NCI-H1092 (cell line): ENCODE data around the gene FBXL17.

ENCODE experiments used
- DNase-seq: peaks from one replicate; lab custom pipeline; 2025; lab: John Stamatoyannopoulos, UW

The FBXL17 gene

GRCh38 chr5:108084105-108084504 is 297.8 kb downstream of the FBXL17 start:
- no peak for DNase-seq

GRCh38 chr5:108083232-108083631 is 298.7 kb downstream of the FBXL17 start:
- DNase-seq, result no peak

- no peak for DNase-seq
These were observed 300.2 kb downstream of the FBXL17 start for GRCh38 chr5:108081707-108082106.

- no peak for DNase-seq
These were observed 302.1 kb downstream of the FBXL17 start for GRCh38 chr5:108079753-108080152.

GRCh38 chr5:108078882-108079281 is 303.0 kb downstream of the FBXL17 start:
- DNase-seq, result no peak

- no peak for DNase-seq
These were observed 303.6 kb downstream of the FBXL17 start for GRCh38 chr5:108078345-108078744.

- DNase-seq, result no peak
These were observed 307.3 kb downstream of the FBXL17 start for GRCh38 chr5:108074626-108075025.

- DNase-seq, result no peak
These were observed 317.6 kb downstream of the FBXL17 start for GRCh38 chr5:108064302-108064701.

GRCh38 chr5:108061941-108062340 is 320.0 kb downstream of the FBXL17 start:
- no peak for DNase-seq

- DNase-seq, result no peak
These were observed 321.6 kb downstream of the FBXL17 start for GRCh38 chr5:108060340-108060739.

- DNase-seq, result no peak
These were observed 322.6 kb downstream of the FBXL17 start for GRCh38 chr5:108059334-108059733.

- DNase-seq, result no peak
These were observed 327.5 kb downstream of the FBXL17 start for GRCh38 chr5:108054349-108054748.

GRCh38 chr5:108046955-108047670 is 334.8 kb downstream of the FBXL17 start:
- no peak for DNase-seq

GRCh38 chr5:108036482-108036881 is 345.4 kb downstream of the FBXL17 start:
- DNase-seq, result no peak

GRCh38 chr5:108028883-108029282 is 353.0 kb downstream of the FBXL17 start:
- DNase-seq, result no peak

GRCh38 chr5:108028412-108028811 is 353.5 kb downstream of the FBXL17 start:
- no peak for DNase-seq

- no peak for DNase-seq
These were observed 355.9 kb downstream of the FBXL17 start for GRCh38 chr5:108025957-108026356.

GRCh38 chr5:108024986-108025385 is 356.9 kb downstream of the FBXL17 start:
- DNase-seq, result no peak

- DNase-seq, result no peak
These were observed 365.8 kb downstream of the FBXL17 start for GRCh38 chr5:108016101-108016500.

GRCh38 chr5:108006791-108007190 is 375.1 kb downstream of the FBXL17 start:
- no peak for DNase-seq

GRCh38 chr5:108003178-108003577 is 378.7 kb downstream of the FBXL17 start:
- no peak for DNase-seq

- DNase-seq, result no peak
These were observed 380.7 kb downstream of the FBXL17 start for GRCh38 chr5:108001222-108001621.

GRCh38 chr5:107997338-107997980 is 384.4 kb downstream of the FBXL17 start:
- DNase-seq, result no peak

GRCh38 chr5:107993341-107993740 is 388.6 kb downstream of the FBXL17 start:
- DNase-seq, result no peak
